ENCODE results near the gene FCER1G.

Gene FCER1G

DNA sequence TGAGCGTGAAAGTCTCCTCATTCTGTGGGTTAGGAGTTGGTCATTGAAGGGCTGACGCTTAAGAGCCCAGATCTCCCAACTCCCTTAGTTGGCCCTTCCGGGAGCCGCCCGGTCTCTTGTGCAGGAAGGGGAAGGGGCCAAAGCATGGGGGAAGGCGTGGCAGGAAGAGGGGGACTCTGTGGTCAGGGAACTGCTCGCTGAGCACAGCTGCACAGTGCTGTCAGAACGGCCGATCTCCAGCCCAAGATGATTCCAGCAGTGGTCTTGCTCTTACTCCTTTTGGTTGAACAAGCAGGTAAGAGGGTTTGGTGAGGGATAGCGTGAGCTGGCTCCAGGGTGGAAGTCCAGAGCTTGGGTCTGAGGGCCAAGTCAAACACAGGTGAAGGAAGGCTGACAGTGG is at the start of gene FCER1G:
FCER1G (plus strand) TSS at position 220 of the 400 bp plus-strand sequence; CDS start at position 247, 27 bp downstream.
- no peak for DNase-seq (ENCODE audit: low read depth)

DNA sequence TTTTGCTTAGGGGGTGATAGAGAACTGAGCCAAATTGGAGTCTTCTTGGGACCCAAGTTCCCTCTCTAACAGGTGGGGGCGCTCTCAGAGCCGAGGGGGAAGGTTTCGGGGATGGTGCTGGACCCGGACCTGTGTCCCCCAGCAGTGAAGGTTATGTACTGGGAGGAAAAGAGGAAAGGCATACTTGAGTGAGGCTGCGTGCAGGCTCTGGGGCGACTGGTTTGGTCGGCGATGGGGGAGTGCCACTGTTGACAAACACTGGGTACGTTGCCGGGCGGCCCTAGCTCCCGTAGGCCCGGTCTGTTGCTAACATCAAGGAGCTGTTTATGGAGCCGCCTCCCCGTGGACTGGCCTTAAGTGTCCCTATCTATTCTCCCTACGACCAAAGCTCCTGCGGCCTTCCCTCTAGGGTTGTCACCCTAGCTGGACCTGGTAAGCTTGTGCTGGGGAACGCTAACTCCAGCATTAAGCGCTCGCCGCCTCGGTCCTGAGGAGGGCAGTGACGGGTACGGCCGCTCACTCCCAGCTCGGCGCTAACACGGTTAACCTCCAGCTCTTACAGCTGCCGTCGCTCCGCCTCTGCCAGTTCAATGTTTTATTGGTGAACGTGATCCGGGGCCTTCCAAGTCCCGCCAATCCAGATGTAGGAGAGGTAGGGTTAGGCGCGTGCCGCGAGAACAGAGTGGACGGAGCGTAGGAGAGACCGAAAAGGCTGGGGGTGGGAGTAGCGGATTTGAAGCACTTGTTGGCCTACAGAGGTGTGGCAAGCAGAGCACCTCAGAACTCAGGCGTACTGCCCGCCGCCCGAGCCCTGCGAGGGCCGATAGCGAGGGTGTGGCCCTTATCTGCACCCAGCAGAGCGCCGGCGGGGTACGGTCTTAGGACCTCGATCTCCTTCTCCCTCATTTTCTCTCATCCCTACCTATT is 49.1 kb upstream of the FCER1G start, which contains the start of gene PPOX:
PPOX (plus strand) TSS at position 685 of the 927 bp plus-strand sequence. CDS start 422 bp downstream, outside the sequence.
- peak; percentile 99 for DNase-seq (ENCODE audit: low read depth)

DNA sequence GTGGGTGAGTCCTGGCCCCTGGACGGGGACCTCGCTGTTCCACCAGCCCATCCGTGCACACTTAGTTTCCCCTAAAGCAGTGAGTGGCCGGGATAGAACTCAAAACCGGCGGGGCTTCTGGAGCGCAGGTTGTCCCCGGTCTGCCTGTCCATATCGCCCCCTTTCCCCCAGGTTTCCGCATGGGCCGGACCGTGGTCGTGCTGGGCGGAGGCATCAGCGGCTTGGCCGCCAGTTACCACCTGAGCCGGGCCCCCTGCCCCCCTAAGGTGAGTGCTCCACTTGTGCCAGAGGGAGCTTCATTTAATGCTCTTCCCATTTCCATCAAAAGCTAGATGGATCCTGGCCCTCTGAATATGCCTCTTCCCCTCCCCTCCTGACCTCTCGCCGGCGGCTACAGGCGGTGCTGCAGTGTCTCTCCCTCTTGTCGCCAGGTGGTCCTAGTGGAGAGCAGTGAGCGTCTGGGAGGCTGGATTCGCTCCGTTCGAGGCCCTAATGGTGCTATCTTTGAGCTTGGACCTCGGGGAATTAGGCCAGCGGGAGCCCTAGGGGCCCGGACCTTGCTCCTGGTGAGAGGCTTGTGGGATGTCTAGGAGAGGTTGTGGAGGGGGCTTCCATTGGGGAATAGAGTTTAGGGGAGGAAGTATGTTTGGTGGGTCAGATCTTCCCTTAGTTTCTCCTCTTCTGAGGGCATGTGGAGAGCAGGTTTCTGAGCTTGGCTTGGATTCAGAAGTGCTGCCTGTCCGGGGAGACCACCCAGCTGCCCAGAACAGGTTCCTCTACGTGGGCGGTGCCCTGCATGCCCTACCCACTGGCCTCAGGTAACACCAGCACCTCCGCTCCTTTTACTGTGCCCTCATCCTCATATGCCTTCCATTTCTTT is 48.2 kb upstream of the FCER1G start:
- peak; percentile 52 for DNase-seq (ENCODE audit: low read depth)

DNA sequence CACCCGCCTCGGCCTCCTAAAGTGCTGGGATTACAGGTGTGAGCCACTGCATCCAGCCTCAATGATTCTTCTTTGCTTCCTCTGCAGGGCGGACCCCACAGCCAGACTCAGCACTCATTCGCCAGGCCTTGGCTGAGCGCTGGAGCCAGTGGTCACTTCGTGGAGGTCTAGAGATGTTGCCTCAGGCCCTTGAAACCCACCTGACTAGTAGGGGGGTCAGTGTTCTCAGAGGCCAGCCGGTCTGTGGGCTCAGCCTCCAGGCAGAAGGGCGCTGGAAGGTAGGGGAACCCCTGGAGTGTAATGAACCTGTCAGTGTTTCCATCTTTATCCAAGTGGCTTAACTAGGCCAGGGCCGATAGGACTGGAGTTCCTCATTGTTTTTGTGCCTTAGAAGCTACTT is 46.2 kb upstream of the FCER1G start:
- DNase-seq (ENCODE audit: low read depth): no peak

DNA sequence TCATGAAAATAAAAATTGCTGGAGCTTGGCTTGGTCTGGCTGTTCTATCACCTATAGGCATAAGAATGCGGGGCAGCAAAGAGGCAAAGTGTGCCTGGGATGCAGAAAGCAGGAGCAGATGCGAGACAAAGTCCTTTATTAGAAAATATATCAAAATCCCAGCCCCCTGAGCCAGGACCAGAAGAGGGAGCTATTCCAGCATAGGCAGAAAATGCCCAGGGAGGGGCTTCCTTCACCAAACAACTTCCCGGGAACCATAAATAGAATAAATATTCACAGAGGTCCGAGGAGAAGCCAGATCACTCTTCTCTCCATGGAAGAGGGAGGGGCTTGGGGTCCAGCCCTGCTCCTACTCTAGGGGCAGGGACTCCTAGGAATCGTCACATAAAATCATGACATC is 43.9 kb upstream of the FCER1G start:
- peak; percentile 17 for DNase-seq (ENCODE audit: low read depth)

DNA sequence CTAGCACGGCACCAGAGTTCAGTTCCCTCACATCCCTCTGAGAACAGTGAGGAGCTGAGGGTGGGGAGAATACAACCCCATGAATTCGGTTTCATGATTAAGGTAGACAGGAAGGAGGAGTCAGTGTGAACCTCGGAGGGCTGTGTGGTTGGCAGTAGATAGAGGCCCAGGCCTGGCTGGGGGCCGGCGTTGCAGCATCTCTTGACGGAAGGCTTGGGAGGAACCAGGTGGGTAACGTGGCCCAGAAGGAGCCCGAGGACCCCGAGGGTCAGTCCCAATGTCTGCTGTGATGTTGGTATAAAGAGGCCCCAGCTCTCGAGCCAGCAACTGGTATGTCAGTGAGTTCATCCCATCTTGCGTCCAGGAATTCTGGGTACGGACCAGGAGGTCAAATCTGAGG is 43.4 kb upstream of the FCER1G start:
- no peak for DNase-seq (ENCODE audit: low read depth)

DNA sequence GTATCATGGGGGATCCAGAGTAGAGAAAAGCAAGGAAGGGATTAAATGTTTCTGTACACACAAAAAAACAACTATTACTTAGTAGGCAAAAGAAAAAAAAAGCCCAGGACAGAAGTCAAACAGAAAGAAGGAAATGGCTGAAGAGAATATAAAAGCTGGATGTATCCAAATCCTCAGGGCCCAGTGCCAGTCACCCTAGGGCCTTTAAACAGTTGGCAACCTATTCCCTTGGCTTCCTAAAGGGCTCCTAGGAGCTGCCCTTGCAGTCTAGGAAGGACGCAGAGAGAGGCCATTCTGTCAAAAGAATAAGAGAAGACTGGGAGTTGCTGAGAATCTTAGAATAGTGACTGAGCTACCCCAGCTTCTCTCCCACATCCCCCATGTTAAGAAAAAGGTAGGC is 42.7 kb upstream of the FCER1G start:
- no peak for DNase-seq (ENCODE audit: low read depth)

DNA sequence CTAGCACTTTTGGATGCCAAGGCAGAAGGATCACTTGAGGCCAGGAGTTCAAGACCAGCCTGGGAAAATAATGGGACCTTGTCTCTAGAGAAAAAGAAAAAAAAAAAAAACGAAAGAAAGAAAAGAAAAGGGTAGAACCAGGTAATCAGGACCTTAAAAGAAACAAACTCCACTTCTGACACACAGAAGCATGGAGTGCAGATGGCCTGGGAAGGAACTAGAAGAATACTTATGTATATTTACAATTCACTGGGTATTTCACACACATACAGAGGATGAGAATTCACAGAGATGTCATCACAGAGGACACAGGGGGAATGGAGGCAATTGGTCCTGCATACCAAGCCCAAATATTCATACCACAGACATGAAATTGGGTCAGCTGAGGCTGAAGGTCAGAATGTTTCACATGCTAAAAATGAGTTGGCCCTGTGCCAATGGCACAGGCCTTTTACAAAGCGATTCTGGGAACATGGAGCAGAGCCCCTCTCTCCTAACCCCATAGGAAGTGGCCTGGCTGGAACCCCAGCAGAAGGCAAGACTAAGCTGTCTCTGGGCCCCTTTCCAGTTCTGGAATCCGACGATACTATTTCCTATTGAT is 42.2 kb upstream of the FCER1G start:
- peak; percentile 77 for DNase-seq (ENCODE audit: low read depth)

DNA sequence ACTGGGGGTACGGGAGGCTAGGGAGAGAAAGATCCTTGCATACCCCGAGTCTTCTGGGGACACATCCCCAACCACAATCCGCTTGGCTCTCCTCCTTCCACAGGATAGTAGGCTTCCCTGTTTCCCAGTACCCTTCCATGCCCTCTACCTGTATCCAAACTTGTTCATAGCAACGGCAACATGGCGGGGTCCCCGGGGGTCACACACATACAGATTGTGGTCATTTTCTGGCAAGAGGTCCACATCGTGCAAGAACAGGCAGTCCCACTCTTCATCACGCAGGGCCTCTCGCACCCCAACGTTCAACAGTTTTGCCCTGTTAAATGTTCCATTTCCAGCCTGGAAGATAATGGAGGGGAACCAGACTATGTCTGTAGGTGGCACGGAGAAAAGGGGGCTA is 41.4 kb upstream of the FCER1G start:
- DNase-seq (ENCODE audit: low read depth): no peak

DNA sequence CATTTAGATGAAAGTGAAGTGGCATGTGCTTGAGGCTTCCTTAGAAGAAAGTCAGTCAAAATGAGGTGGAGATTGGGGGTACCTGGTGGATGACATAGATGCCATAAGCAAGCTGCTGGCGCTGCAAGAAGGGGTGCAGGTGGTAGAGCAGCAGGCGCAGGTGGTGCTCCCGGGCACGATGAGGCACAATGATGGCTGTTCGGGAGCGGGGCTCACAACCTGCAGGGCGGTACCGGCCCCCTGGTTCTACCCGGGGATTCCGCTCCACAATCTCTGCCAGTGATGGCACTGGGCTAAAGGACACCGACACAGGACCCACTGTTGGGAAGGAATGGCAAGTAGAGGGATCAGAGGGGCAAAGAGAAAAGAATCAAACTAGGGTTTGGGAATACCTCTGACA is 40.2 kb upstream of the FCER1G start:
- DNase-seq (ENCODE audit: low read depth): no peak

DNA sequence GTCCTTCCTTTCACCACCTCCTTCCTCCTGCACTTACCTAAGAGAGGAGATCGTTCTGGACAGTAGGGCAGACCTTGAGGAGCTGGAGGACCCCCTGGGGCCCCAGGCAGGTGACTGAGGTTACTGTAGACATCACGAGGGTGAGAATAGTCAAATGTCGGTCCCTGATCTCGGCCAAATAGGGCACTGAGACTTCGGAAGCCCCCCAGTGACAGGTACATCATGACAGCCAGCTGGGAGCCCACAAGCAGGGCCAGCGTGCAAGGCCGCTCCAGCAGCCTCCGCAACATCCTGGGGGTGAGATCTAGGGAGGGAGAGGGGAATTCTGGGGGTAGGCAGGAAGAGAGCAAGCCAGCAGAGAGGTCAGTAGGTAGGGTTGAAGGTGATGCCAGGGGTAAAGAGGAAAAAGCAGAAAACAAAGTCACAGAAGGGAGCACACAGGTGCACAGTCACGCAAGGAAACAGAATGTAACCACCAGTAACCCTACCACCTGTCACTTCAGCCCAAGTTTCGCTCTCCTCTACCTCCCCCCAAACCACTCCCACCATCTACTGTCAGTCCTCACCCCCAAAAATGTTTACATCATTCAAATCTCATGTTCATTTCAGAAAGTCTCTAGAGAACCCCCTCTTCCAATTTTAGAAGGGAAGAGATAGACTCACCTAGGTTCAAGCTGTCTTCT is 39.2 kb upstream of the FCER1G start:
- DNase-seq (ENCODE audit: low read depth): no peak

DNA sequence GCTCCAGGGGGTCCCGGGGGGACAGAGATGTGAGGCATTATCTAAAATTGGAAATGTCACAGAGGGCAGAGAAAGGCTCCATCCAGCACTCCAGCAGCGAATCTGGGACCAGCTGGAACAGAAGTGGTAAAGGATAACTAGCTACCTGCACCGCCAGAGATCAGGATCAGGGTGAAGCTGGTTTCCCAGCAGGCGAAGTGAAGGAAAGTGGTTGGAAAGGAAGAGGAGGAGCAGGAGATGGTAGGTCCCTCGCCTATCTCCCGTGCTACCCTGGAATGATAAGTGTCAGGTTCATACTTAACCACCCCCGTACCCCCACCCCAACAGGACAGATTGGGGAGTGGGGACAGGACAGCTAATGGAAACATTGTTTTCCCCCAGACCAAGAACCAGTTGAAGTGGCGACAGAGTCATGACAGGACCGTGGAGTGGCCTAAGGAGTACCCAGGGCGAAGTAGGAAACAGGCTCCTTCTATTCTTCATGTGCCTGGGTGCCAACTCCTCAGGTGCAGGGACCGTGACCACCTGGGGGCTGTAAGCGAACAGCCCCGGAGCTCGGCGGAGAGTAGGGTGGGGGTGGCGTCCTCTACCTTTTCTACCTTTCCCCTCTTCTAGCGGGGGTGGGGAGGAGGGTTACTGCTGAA is 38.5 kb upstream of the FCER1G start:
- peak; percentile 17 for DNase-seq (ENCODE audit: low read depth)

DNA sequence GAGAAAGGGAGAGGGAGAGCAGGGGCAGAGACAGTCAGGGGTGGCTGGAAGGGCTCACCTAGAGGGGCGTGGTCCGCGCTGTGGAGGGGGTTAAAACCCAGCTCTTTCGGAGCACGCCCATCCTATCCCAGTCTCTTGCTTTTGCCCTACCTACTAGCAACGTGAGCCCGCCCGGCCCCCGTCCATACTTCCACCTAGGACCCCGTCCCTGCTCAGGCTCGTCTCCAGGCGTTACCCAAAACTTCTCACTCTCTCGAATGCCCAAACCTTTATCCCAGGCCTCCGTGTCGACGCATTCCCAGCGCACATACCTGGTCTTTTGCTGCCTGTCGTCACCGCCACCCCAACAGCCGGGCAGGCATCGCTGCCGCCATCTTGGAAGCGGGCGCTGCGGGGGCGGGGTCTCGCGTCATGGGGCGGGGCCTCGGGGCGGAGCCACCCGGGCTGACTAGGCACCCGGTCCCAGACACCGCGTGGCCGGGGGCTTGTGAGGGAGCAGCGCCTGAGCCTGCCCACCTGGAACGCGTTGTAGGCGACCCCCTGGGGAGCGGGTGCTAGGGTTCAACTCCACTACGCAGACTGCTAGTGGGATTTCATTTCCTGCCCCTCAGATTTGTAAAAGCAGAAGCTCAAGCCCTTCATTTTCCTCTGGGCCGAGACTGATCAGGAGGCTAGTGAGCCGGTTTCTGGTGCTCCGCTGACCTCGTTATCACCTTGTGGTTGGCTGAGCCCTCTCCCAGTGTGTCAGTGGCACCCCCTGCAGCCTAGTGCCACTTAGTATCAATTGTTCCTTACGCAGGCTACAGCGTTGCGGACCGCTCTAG is 37.8 kb upstream of the FCER1G start, which contains the start of gene B4GALT3:
B4GALT3 (minus strand) TSS at position 396 of the 824 bp plus-strand sequence. CDS start 1,447 bp downstream, outside the sequence.
- DNase-seq (ENCODE audit: low read depth): peak; percentile 82

DNA sequence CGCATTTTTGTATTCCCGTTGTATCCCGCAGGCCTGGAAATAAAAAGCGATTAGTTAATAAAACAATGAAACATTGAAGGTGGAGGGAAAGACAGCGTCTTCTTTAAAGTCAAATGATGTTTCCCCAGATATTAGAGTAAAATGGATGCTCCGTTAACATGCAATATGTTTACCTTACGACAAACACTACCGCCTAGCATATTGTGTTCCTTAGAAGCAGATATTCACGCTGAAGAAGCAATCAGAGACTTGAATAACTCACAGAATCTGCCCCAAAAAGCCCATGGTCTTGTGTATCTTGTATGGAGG is 37.2 kb upstream of the FCER1G start:
- DNase-seq (ENCODE audit: low read depth): no peak

DNA sequence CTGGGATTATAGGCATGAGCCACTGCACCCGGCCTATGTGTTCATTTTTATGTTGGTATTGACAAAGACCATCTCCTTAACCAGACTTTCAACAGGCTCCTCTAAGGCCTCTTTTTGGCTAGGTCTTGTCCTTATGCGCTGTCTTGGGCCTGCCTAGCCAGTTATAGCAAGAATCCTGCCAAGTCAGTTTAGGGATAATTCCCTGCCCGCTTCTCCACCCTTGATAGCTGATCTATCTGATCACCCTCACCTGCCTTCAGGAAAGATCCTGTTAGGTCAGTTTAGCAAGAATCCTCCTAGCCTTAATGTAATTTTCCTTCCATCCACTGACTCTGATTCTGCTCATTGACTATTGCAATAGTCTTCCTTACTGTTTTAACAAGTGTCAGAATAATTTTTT is 35.4 kb upstream of the FCER1G start:
- no peak for DNase-seq (ENCODE audit: low read depth)

DNA sequence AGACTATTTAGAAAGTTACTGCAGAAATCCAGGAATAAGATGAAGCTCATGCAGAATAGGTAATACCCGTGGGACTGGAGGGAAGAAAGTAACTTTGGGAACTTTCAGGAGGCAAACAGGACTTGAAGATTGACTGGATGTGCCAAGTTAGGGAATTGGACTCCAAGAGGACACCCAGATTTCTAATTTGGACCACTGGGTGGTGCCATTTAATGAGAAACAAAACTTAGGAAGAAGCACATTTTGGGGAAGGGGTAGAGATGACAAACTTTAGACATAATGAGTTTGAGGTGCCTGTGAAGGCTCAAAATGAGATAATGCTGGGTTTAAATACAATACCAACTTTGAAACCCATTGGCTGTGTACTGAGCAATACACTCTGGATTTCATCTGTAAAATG is 34.5 kb upstream of the FCER1G start:
- DNase-seq (ENCODE audit: low read depth): peak; percentile 44

DNA sequence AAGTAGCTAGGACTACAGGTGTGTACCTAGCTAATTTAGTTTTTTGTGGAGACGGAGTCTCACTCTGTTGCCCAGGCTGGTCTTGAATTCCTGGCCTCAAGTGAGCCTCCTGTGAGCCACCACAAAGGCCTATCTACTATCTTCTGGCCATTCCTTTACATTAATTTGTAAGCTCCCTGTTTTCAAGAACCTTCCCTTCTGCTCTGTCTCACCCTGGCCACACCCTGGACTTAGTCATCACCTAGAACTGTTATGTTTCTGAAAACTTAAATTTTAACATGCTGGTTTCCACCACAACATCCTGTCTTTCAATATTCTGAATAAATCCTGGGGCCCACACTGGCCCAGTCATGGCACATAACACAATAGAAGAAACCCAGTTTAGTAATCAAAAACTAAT is 32.9 kb upstream of the FCER1G start:
- peak; percentile 89 for DNase-seq (ENCODE audit: low read depth)

DNA sequence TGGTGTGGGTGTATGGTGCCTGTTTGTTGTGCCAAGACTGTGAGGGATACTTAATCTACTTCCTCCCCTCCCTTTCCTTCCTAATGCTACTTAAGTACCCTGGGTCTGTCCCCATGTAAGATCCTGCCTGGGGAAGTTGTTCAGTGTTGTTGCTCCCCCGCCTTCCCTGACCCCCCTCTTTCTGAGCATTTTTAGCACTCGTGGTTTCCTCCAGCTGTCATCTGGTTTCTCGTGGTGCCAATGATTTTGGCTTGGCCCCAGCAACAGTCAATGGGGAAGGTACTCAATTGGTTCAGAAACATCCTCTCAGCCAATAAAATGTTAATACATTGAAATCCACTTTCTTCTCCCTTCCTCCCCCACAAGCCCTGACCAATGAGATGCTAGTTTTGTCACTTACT is 29.8 kb upstream of the FCER1G start:
- no peak for DNase-seq (ENCODE audit: low read depth)

DNA sequence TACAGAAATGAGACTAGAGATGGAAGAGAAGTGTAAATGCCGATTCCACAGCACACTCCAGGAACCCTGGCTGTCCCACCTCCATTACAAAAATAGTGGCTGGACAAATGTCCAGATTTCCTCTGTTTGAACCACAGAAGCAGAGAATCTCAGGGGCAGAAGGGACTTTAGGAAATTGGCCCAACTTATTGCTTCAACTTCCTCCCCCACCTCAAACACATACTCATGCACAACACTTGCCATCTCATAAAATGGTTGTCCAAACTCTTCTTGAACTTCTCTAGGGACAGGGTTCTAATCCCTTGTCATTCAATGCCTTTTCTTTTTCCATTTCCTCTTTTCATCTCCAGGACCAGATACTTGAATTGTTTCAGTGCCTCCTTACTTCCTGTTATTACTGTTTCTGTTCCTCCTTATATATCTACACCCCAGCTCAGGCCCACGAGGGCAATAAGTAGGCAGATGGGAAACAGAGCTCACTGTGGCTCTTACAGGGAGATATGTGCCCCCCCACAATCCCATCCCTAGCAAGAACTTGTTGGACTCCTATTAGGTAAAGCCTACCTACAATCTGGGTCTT is 29.3 kb upstream of the FCER1G start:
- DNase-seq (ENCODE audit: low read depth): no peak

DNA sequence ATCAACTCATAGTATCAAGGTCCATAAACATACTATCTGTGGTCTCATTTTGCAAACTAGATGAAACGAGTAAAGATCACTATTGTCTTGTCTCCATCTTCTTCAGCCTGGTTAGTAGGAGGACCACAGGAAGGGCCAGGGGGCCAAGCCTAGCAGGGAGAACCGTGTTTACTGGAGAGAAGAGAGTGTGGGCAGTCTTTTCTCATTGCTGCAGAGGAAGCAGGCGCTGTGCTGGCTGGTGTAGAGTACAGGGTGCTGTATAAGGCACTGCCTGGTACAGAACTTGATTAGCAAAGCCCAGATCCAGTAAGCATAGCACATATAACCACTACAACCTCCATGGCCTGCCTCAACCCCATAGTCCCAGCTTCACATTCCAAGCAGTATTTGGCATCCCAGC is 27.8 kb upstream of the FCER1G start:
- DNase-seq (ENCODE audit: low read depth): no peak

All from ELR (cell line).